ENCODE results near the gene COL21A1.
"Not testable (repeated sequence)": the region's sequence is repeated elsewhere in the genome, so short reads cannot be mapped to it uniquely, and the experiment has no call there.

COL21A1 gene

DNA sequence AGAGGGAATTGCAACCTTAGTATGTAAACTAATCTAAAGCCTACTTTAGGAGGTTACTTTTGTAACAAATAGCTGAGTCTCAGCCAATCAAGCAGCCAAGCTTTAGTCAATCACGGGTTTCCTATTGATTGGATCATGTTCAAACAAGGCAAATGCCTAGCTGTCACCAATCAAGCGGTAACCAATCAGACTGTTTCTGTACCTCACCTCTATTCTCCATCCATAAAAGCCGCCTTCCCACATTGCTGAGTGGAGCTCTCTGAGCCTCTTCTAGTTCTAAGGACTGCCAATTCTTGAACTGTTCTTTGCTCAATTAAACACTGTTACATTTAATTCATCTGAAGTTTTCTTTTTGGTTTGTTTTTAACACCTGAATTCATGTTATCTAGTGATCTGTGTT is 223.6 kb downstream of the COL21A1 start:
- no peak for DNase-seq (ENCODE audit: extremely low read depth, low read depth)
- TF ChIP-seq, protein P1, sequence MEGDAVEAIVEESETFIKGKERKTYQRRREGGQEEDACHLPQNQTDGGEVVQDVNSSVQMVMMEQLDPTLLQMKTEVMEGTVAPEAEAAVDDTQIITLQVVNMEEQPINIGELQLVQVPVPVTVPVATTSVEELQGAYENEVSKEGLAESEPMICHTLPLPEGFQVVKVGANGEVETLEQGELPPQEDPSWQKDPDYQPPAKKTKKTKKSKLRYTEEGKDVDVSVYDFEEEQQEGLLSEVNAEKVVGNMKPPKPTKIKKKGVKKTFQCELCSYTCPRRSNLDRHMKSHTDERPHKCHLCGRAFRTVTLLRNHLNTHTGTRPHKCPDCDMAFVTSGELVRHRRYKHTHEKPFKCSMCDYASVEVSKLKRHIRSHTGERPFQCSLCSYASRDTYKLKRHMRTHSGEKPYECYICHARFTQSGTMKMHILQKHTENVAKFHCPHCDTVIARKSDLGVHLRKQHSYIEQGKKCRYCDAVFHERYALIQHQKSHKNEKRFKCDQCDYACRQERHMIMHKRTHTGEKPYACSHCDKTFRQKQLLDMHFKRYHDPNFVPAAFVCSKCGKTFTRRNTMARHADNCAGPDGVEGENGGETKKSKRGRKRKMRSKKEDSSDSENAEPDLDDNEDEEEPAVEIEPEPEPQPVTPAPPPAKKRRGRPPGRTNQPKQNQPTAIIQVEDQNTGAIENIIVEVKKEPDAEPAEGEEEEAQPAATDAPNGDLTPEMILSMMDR (IDR thresholded peaks at IDR 0.05; ENCODE audit: low read depth, low read length, missing control alignments) = no peak
- no peak overlapping the region for H3K4me3 ChIP-seq (replicated peaks; ENCODE audit: low read depth, low read length)

DNA sequence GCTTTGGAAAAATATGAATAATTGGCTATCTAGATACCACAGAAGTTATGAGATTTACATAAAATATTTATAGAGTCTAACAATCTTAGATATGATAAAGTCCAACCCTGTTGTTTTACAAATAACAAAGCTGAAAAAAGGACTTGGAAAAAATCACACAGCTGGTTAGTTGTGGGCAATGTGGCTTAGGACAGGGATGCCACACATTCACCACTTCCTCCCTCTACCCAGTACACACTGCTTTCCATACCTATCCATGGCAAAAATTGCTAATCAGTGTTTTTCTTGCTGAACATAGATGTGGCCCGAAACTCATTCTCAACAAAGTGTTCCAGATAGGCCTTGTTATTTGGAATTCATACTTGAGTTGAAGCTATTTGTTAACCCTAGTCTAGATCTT is 224.7 kb downstream of the COL21A1 start:
- TF ChIP-seq, protein P1 (IDR thresholded peaks at IDR 0.05; ENCODE audit: low read depth, low read length, missing control alignments) = no peak
- no peak for DNase-seq (ENCODE audit: extremely low read depth, low read depth)
- H3K4me3 ChIP-seq (replicated peaks; ENCODE audit: low read depth, low read length) = no peak overlapping the region

GRCh38 chr6:56021943-56022342 is 225.4 kb downstream of the COL21A1 start:
- TF ChIP-seq, protein P1 (IDR thresholded peaks at IDR 0.05; ENCODE audit: low read depth, low read length, missing control alignments) = no peak
- no peak for DNase-seq (ENCODE audit: extremely low read depth, low read depth)
- H3K4me3 ChIP-seq (replicated peaks; ENCODE audit: low read depth, low read length) = no peak overlapping the region

GRCh38 chr6:56019973-56020372 is 227.4 kb downstream of the COL21A1 start:
- H3K4me3 ChIP-seq (replicated peaks; ENCODE audit: low read depth, low read length) = no peak overlapping the region
- TF ChIP-seq, protein P1 (IDR thresholded peaks at IDR 0.05; ENCODE audit: low read depth, low read length, missing control alignments) = no peak
- no peak for DNase-seq (ENCODE audit: extremely low read depth, low read depth)

GRCh38 chr6:56017198-56017597 is 230.2 kb downstream of the COL21A1 start:
- H3K4me3 ChIP-seq (replicated peaks; ENCODE audit: low read depth, low read length) = no peak overlapping the region
- DNase-seq (ENCODE audit: extremely low read depth, low read depth) = no peak
- TF ChIP-seq, protein P1 (IDR thresholded peaks at IDR 0.05; ENCODE audit: low read depth, low read length, missing control alignments) = no peak

GRCh38 chr6:56014039-56014438 is 233.3 kb downstream of the COL21A1 start:
- not testable (repeated sequence) for H3K4me3 ChIP-seq (replicated peaks; ENCODE audit: low read depth, low read length); DNase-seq (ENCODE audit: extremely low read depth, low read depth)

DNA sequence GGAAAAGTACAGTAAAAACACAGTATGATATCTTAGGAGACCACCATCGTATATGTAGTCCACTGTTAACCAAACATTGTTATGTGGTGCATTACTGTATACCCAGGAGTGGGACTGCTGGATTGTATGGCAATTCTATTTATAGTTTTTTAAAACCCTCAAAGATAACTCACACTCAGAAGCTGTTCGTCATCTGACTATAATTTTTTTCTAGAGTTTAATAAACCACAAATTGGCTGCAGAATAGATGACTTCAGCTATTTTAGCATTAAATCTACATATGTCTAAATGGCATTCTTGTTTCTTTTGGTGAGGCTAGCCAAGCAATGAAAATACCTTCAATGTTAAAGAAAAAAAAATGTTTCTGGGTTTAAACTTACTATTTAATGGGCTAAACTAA is 237.7 kb downstream of the COL21A1 start:
- no peak for DNase-seq (ENCODE audit: extremely low read depth, low read depth)
- TF ChIP-seq, protein P1 (IDR thresholded peaks at IDR 0.05; ENCODE audit: low read depth, low read length, missing control alignments) = no peak
- H3K4me3 ChIP-seq (replicated peaks; ENCODE audit: low read depth, low read length) = no peak overlapping the region
